BJ (cell line): ENCODE measurements around the gene ITCH. TPM values are rescaled to one million over a fixed set of nuclear protein-coding genes. Genes with fewer than 3 reads are reported as not detected.

Experiments used
- CTCF ChIA-PET: fragments of 350-600 bp; formaldehyde crosslinking; extraction: SDS; loops from one replicate; lab custom pipeline; 2021; ENCODE audit warnings: antibody characterized with exemption, inconsistent platforms; lab: Yijun Ruan, JAX
- POLR2A ChIA-PET: fragments of 300-600 bp; sonication (Branson Sonifier 250); formaldehyde crosslinking; extraction: SDS; loops from one replicate; lab custom pipeline; 2021; ENCODE audit warnings: antibody characterized with exemption; lab: Charles Lee
- DNase-seq: peaks from one replicate; pipeline ENCODE4 v3.0.0-alpha.2; 2011; ENCODE audit warnings: low read depth
- H3K27me3 ChIP-seq: 2 replicates; pipeline ENCODE4 v1.6.0; 2011; ENCODE audit warnings: low read length; ENCODE audit not compliant: control insufficient read depth, insufficient read depth
- H3K36me3 ChIP-seq: 2 replicates; pipeline ENCODE4 v1.5.1; 2011; ENCODE audit warnings: low read length; ENCODE audit not compliant: control insufficient read depth, insufficient read depth
- H3K4me3 ChIP-seq: 2 replicates; pipeline ENCODE4 v1.5.1; 2011; ENCODE audit warnings: low read depth, mild to moderate bottlenecking, control low read depth, low read length
- polyA plus RNA-seq: library from polyadenylated mRNA; depleted of rRNA; stranded (reverse); fragments of >200 nt; gene quantifications from 2 replicates; pipeline ENCODE4 v1.2.3, GENCODE V29; 2011; rRNA removed
- small RNA-seq: library from RNA; depleted of rRNA; stranded (forward); fragments of <200 nt; gene quantifications from one replicate; pipeline ENCODE3, GENCODE V24; 2012; ENCODE audit warnings: low replicate concordance, low read depth; ENCODE audit not compliant: insufficient read length
- TF ChIP-seq, protein P1 (sequence below): IDR thresholded peaks from 2 replicates; pipeline ENCODE4 v1.5.1; 2011; ENCODE audit warnings: low read depth, mild to moderate bottlenecking, control low read depth, inconsistent platforms, low read length, moderate library complexity; ENCODE audit not compliant: insufficient read depth

The ITCH gene
- polyA plus RNA-seq, 1 experiment: 7.8 TPM

DNA sequence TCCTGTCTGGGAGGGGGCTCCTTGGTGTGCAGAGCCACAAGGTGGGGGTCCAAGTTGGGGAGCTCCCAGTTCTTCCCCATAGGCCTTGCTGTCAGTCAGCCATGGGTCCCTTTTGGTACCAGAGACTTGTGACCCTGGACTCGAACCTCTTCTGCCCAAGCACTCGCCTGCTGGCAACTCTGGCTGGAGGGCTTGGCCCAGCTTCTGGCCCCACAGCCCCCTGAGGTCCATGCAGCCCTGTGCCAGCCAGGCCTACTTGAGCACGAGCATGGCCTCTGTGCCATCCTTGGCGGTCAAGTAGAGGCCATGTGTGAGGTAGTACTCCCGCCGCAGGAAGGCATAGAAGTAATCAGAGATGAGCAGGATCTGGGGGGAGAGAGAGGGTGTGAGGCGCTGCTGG lies 197.5 kb downstream of the ITCH start:
- no peak for DNase-seq
- Histone ChIP-seq H3K36me3 (no peaks in the 10 kb centered on the region), H3K4me3 (no peak overlapping the region), H3K27me3 (no peaks in the 10 kb centered on the region)
- POLR2A ChIA-PET: no interaction called here
- TF ChIP-seq, protein P1, sequence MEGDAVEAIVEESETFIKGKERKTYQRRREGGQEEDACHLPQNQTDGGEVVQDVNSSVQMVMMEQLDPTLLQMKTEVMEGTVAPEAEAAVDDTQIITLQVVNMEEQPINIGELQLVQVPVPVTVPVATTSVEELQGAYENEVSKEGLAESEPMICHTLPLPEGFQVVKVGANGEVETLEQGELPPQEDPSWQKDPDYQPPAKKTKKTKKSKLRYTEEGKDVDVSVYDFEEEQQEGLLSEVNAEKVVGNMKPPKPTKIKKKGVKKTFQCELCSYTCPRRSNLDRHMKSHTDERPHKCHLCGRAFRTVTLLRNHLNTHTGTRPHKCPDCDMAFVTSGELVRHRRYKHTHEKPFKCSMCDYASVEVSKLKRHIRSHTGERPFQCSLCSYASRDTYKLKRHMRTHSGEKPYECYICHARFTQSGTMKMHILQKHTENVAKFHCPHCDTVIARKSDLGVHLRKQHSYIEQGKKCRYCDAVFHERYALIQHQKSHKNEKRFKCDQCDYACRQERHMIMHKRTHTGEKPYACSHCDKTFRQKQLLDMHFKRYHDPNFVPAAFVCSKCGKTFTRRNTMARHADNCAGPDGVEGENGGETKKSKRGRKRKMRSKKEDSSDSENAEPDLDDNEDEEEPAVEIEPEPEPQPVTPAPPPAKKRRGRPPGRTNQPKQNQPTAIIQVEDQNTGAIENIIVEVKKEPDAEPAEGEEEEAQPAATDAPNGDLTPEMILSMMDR: no peak
- CTCF ChIA-PET: interaction anchor here (1.3 kb wide), 1 partner anchor 248 kb away, joined by 5 read pairs; no protein-coding TSS in a partner anchor

Small RNAs within 50 kb of the gene (small RNA-seq; reads per million reads assigned to genes)
- not detected for gene AL356299.1
- not detected for gene MIR644A
- not detected for gene RF00019

Other genes starting within 250 kb of the ITCH start
- gene ASIP, start 121.8 kb upstream of the ITCH start, polyA plus RNA-seq: not detected in 2 replicates
- 178 and 247 TPM in 2 replicates for gene AHCY, start 59.9 kb upstream of the ITCH start, polyA plus RNA-seq
- gene DYNLRB1, start 153.1 kb downstream of the ITCH start, polyA plus RNA-seq: 310 and 320 TPM in 2 replicates
- 28.7 and 33.7 TPM in 2 replicates for gene MAP1LC3A, start 195.4 kb downstream of the ITCH start, polyA plus RNA-seq